NCI-H345 treated with DMSO at 0.1 percent for 48 hours (cell line): ENCODE measurements around the gene SLAMF8.
A peak's percentile ranks its signal among the peaks of the same experiment; 100 is the strongest.

Source experiments
- DNase-seq: peaks from one replicate; lab custom pipeline; 2025; ENCODE audit not compliant: unreplicated experiment; lab: John Stamatoyannopoulos, UW

Gene SLAMF8

DNA sequence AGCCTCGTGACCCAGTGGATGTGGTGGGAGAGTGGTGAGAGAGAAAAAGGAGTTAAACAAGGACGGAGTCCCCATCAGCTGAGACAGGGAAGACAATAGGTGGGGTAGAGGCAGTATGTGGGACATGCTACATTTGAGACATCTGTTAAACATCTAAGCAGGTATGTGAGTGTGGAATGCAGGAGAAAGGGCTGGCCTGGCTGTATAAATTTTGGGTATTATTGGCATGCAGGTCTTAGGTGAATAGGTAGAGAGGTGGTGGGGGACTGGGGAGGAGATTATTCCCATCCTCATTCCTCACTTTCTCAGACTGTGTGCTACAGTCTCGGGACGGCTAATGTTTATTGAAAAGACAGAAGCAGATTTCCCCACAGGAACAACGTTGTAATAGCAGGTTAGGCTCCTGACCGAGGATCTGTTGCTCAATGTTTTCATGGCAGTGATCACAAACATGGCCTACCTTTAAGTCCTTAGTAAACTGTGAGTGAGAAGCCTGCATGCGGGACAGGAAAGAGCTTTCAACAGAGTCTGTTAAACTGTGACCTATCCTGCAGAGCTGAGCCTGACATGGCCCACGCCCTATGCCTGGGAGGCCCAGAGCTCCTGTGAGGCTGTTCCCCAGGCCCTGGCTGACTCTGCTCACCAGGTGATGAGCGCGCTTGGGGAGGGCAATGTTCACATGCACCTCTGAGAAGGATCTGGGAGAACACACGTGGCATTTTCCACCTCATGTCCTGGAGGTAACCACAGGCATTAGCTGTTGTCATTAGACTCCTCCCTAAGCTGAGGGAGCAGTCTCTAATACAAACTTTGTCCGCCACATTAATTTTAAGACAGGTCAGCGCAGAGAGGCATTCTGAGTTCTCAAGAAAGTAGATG, 19.3 kb downstream of the SLAMF8 start:
- DNase-seq: no peak

- DNase-seq: no peak
Observed at GRCh38 chr1:159847231-159847630, 20.6 kb downstream of the SLAMF8 start.

DNA sequence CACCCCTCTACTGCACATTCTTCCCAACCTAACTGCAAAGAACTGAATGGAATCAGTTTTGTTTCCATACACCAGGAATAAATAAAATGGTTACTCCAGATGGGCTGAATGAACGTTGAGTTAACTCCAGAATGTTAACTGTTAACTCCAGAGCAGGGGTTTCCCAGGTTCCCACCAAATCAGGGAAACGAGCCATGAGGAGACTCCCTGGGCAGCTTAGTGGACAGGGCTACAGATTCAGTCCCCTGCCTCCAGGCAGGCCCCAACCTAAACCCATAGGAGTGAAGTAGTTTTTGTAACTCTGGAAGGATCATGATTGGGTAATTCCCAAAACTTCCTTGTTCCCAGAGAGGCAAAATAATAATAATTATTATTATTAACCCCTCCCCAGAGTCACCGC, 21.7 kb downstream of the SLAMF8 start:
- DNase-seq: no peak

DNA sequence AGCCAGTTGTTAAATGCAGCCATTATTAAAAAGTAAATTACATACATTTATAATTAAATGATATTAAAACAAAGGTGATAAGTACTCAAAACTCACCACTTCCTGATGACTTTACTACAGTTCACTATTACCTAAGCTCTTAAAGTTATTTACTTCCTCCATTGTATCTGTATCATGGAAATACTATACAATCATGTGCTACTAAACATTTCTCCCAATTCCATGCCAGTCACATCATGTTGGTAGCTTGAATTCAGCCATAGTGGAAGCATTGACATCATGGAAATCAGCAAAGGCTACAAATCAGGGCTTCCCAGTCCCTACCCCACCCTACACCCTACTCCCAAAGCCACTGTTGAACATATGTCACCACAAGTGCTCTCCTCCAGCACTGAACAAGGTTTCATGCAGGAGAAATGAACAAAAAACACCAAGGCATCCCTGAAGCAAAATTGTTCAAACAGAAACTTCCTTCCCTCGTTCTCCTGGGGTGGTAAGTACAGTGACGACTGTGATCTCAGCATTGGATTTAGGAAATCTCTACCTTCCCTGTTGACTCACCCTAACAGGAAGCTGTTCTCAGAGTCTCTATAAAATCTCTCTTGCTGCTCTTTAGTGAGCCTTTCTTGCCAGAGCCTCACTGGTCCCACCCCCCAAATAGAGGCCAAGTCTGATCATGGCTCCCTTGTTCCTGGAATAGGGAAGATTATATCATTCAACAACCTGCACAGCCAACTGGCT, 23.1 kb downstream of the SLAMF8 start:
- no peak for DNase-seq

DNA sequence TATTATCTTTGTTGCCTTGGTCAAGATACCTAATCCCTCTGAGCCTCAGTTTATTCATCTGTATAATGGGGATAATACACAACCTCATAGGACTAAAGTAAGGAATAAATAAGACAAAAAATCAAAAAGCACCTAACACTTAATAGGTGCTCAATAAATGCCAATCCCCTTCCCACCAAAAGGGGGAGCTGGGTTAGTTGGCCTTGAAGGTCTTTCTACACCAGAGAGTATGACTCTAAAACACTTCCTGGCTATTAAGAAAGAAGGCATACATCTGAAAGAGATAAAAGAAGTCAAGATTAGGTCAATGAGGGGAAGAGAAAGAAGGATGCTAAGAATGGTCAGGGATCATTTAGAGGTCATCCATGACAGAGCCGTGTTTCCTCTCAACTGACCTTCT, 24.7 kb downstream of the SLAMF8 start:
- DNase-seq: no peak

GRCh38 chr1:159853417-159854115, 26.9 kb downstream of the SLAMF8 start:
- DNase-seq: no peak

- peak; percentile 33 for DNase-seq
Observed at GRCh38 chr1:159854116-159854692, 27.5 kb downstream of the SLAMF8 start.

- peak; percentile 53 for DNase-seq
Observed at GRCh38 chr1:159854693-159855192, 28.1 kb downstream of the SLAMF8 start.

DNA sequence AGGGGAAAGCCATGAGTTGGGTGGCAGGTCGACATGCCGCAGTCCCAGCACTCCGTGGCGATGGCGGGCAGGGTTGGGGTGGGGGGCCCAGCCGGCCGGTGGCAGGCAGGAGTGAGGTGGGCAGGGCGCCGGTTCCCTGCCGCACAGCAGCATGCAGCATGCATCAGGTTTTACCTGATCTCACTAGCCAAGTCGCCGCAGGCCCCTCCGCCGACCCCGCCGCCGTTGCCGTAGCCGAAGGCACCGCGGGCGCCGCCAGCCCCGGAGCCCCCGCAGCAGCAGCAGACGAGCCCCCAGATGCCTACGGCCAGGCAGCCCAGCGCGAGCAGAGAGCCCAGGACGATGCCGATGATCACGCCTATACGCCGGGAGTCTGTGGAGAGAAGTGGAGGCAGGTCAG, 29.0 kb downstream of the SLAMF8 start:
- no peak for DNase-seq

- DNase-seq: no peak
Observed at GRCh38 chr1:159856576-159856975, 29.9 kb downstream of the SLAMF8 start.

DNA sequence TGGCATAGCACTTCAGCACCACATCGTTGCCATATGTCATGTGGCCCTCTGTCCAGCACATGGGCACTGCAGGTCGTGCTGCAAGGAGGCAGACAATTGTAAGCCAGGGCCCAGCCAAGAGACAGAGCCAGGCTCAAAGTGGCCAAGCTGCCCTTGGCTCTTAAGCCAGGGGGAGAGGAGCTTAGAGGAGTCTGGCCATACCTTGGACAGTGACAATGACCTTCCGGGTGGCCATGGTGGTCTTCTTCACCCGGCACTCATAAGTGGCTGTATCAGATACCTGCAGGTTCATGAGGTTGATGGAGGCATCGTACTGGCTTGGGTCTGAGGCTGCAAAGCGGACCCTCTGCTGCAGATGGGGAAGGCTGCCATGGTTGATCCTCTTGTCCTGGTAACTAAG, 31.2 kb downstream of the SLAMF8 start:
- no peak for DNase-seq

GRCh38 chr1:159859767-159860322, 33.2 kb downstream of the SLAMF8 start:
- no peak for DNase-seq

DNA sequence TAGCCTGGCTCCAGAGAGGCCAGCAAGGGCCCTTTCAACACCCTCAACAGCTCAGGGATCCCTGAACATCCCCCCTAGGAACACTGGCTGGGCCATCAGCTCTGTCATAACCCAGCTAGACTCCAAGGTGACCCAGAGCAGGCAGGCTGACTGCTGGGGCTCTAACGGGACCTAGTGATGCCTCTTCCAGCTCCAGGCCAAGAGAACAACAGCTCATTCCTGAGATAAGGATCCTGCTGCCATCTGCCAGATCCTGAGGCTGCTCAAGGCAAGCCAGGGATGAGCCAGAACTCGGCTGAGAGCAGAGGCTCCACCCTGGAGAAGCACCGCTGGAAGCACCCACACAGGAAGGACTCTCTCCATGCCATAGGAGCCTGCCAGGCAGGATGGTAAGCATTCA, 33.8 kb downstream of the SLAMF8 start:
- no peak for DNase-seq

DNA sequence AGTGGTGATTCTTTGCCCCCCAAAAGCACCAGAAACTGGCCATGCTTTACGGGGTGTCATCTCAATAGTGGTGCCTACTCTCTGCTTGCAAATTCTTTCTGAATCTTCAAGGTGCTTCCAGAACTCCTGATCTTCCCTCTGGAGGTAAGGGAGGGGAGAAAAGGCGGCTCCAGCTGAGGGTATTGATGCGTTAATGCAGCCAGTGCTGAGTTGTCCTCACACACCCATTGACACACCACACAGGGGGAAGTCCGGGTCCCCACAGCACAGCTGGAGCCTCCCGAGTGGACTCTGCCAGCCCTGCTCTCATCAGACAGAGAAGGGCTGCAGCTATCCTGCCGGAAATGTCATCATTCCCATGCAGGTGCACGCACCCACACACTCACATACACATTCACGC, 34.5 kb downstream of the SLAMF8 start:
- no peak for DNase-seq

GRCh38 chr1:159862031-159862430, 35.4 kb downstream of the SLAMF8 start:
- DNase-seq: no peak

GRCh38 chr1:159862557-159862956, 35.9 kb downstream of the SLAMF8 start, which contains the start of gene VSIG8:
Gene VSIG8, minus strand, starts transcription at chr1:159862657. Its CDS starts 136 bp downstream, at chr1:159862521.
- no peak for DNase-seq

GRCh38 chr1:159864262-159864661, 37.6 kb downstream of the SLAMF8 start:
- DNase-seq: no peak

GRCh38 chr1:159866066-159866465, 39.4 kb downstream of the SLAMF8 start:
- no peak for DNase-seq

- no peak for DNase-seq
Observed at GRCh38 chr1:159866905-159867663, 40.4 kb downstream of the SLAMF8 start.

GRCh38 chr1:159867664-159868026, 41.0 kb downstream of the SLAMF8 start:
- DNase-seq: peak; percentile 36
